ENCODE measurements around the gene TOB2. TPM values are rescaled to one million over a fixed set of nuclear protein-coding genes. Genes with fewer than 3 reads are reported as not detected.
A peak's percentile ranks its signal among the peaks of the same experiment; 100 is the strongest.

The TOB2 gene
- total and polyA plus RNA-seq, 12 donors, result 26.4 to 84.9 (median 39.8) TPM

DNA sequence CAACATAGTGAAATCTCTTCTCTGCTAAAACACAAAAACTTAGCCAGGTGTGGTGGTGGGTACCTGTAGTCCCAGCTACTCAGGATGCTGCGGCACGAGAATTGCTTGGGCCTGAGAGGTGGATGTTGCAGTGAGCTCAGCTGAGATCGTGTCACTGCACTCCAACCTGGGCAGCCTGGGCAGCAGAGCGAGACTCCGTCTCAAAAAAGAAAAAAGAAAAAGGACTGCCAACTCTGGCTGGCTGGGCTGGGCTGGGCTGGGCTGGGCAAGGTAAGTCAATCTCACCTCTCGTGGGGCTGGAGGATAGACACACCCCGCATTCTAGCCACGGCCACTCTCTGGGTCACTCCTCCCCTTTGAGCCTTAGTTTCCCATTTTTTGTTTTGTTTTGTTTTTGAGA lies 37.9 kb downstream of the TOB2 start:
- WGBS, 2 donors, result 71 to 80% methylated on average over 8 of the region's 8 CpGs
- peaks cover 12 to 45% (median 35%) of the 10 kb centered on the region in 9 donors for H3K4me1 ChIP-seq
- H3K9me3 ChIP-seq, result no peaks in the 10 kb centered on the region
- TF ChIP-seq, protein P1, sequence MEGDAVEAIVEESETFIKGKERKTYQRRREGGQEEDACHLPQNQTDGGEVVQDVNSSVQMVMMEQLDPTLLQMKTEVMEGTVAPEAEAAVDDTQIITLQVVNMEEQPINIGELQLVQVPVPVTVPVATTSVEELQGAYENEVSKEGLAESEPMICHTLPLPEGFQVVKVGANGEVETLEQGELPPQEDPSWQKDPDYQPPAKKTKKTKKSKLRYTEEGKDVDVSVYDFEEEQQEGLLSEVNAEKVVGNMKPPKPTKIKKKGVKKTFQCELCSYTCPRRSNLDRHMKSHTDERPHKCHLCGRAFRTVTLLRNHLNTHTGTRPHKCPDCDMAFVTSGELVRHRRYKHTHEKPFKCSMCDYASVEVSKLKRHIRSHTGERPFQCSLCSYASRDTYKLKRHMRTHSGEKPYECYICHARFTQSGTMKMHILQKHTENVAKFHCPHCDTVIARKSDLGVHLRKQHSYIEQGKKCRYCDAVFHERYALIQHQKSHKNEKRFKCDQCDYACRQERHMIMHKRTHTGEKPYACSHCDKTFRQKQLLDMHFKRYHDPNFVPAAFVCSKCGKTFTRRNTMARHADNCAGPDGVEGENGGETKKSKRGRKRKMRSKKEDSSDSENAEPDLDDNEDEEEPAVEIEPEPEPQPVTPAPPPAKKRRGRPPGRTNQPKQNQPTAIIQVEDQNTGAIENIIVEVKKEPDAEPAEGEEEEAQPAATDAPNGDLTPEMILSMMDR (IDR thresholded peaks at IDR 0.05), result no peak
- ATAC-seq, result no peak
- no peak for DNase-seq
- intact Hi-C loops (cut with DNase I), result no loop called here
- H3K27me3 ChIP-seq, result no peaks in the 10 kb centered on the region
- no peaks in the 10 kb centered on the region for H3K36me3 ChIP-seq
- H3K27ac ChIP-seq, result peak overlapping the region in 4 of 10 donors; percentile 31 to 99 (median 66)
- no peak overlapping the region for H3K4me3 ChIP-seq

DNA sequence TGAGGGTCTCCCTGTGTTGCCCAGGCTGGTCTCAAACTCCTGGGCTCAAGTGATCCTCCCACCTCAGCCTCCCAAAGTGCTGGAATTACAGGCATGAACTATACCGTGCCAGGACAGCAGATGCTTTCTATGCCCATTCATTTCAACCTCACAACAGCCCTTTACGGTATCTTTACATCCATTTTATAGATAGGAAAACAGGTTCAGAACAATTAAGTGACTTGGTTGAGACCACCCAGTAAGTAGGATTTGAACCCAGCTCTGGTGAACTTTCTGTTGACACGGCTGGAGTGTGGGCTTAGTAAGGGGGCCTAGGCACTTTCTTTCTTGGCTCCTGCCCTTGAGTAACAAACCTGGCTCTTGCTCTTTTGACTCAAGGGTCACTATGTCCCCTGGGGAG lies 39.2 kb downstream of the TOB2 start:
- no peaks in the 10 kb centered on the region for H3K27me3 ChIP-seq
- no peak overlapping the region for H3K27ac ChIP-seq
- intact Hi-C loops (cut with DNase I), result no loop called here

GRCh38 chr22:41406410-41406809 lies 40.2 kb downstream of the TOB2 start:
- no peak for ATAC-seq
- TF ChIP-seq, protein P1 (IDR thresholded peaks at IDR 0.05), result no peak
- H3K4me1 ChIP-seq, result peaks cover 12 to 50% (median 42%) of the 10 kb centered on the region in 9 donors
- intact Hi-C loops (cut with DNase I), result no loop called here
- H3K36me3 ChIP-seq, result no peaks in the 10 kb centered on the region
- H3K27me3 ChIP-seq, result no peaks in the 10 kb centered on the region
- H3K9me3 ChIP-seq, result no peaks in the 10 kb centered on the region
- H3K4me3 ChIP-seq, result no peak overlapping the region
- no peak overlapping the region for H3K27ac ChIP-seq
- DNase-seq, result no peak

More for the DNA sequence above, 39.2 kb downstream of the TOB2 start:
- Histone ChIP-seq H3K36me3 (no peaks in the 10 kb centered on the region), H3K4me3 (no peak overlapping the region), H3K4me1 (peaks cover 12 to 50% (median 42%) of the 10 kb centered on the region in 9 donors), H3K9me3 (no peaks in the 10 kb centered on the region)
- WGBS, 2 donors, result 82 to 88% methylated on average over 3 of the region's 3 CpGs
- DNase-seq (no peak), ATAC-seq (no peak)
- TF ChIP-seq, protein P1 (IDR thresholded peaks at IDR 0.05), result no peak

- no peak overlapping the region for H3K4me3 ChIP-seq
- WGBS, 2 donors, result 92% methylated on average over 8 of the region's 8 CpGs
- TF ChIP-seq, protein P1 (IDR thresholded peaks at IDR 0.05), result no peak
- no peak overlapping the region for H3K27ac ChIP-seq
- no peaks in the 10 kb centered on the region for H3K27me3 ChIP-seq
- no peak for DNase-seq
- no peak for ATAC-seq
- intact Hi-C loops (cut with DNase I), result loop anchor here in 1 of 10 donors (2.0 kb wide), 1 partner anchor 111 kb away; no protein-coding TSS in a partner anchor
- no peaks in the 10 kb centered on the region for H3K36me3 ChIP-seq
- H3K4me1 ChIP-seq, result peaks cover 5 to 41% (median 34%) of the 10 kb centered on the region in 9 donors
- no peaks in the 10 kb centered on the region for H3K9me3 ChIP-seq
These were observed 41.0 kb downstream of the TOB2 start for GRCh38 chr22:41405588-41405987.

Measured in heart right ventricle (tissue), 16 donors.